HCT116 (cell line): ENCODE results near the gene PAPOLG. TPM values are rescaled to one million over a fixed set of nuclear protein-coding genes. Genes with fewer than 3 reads are reported as not detected.

Source experiments
- ATAC-seq: fragments of 200-7000 bp; cut with Tn5 transposase; 2 replicates; pipeline ENCODE4 v1.9.1; 2020; ENCODE audit warnings: mild to moderate bottlenecking, moderate library complexity
- BruUV-seq: library from RNA; stranded (reverse); fragments of 400-500 nt; replicated peaks from 2 replicates; lab custom pipeline; 2021; lab: Mats Ljungman, UMichigan
- CTCF ChIA-PET: fragments of 300-600 bp; sonication (Branson Sonifier 250); formaldehyde crosslinking; loops from one replicate; lab custom pipeline; 2021; ENCODE audit warnings: antibody characterized with exemption; lab: Charles Lee
- POLR2A ChIA-PET: fragments of 300-600, 350-600 bp; sonication (Branson Sonifier 250); formaldehyde crosslinking; loops from one replicate; lab custom pipeline; 2021; ENCODE audit warnings: antibody characterized with exemption; lab: Charles Lee
- RAD21 ChIA-PET, 2 experiments: fragments of 300-600 bp; sonication (Branson Sonifier 250); formaldehyde crosslinking; loops; one replicate each; lab custom pipeline; 2023; ENCODE audit warnings: low total read pairs in 2 of 2; ENCODE audit not compliant: uncharacterized antibody in 2 of 2, unreplicated experiment in 2 of 2, low non-redundant PET in 1 of 2; lab: Charles Lee
- DNase-seq: peaks from one replicate; pipeline ENCODE4 v3.0.0-alpha.2; 2010; ENCODE audit warnings: low read depth, low spot score
- H2AFZ ChIP-seq: fragments of 200-600 bp; shearing (Covaris generic), sonication (generic); 2 replicates; pipeline ENCODE4 v1.6.1; 2017; ENCODE audit warnings: low read depth, mixed run types, mixed read lengths, antibody characterized with exemption, low read length; ENCODE audit not compliant: poor library complexity, severe bottlenecking
- H3K27ac ChIP-seq: 2 replicates; pipeline ENCODE4 v1.5.1; 2012; ENCODE audit warnings: low read depth, low read length
- H3K27me3 ChIP-seq: fragments of 200-600 bp; sonication (generic); 2 replicates; pipeline ENCODE4 v1.6.1; 2016; ENCODE audit warnings: mixed run types, low read length, mixed read lengths; ENCODE audit not compliant: insufficient read depth
- H3K36me3 ChIP-seq, 2 experiments: fragments of 200-500 bp in 1 of 2; fragments of 200-600 bp in 1 of 2; sonication (Bioruptor generic) in 1 of 2; sonication (generic) in 1 of 2; 2 replicates each; pipeline versions ENCODE4 v1.5.1 to v1.6.1; 2014 to 2016; ENCODE audit warnings: low read length in 2 of 2, inconsistent platforms in 1 of 2, mixed read lengths in 1 of 2, mixed run types in 1 of 2; ENCODE audit not compliant: insufficient read depth in 2 of 2, control insufficient read depth in 1 of 2
- H3K4me1 ChIP-seq, 2 experiments: fragments of 200-600 bp in 1 of 2; sonication (generic) in 1 of 2; 2 replicates each; pipeline versions ENCODE4 v1.5.1 to v1.6.1; 2012 to 2017; ENCODE audit warnings: low read length in 2 of 2, inconsistent platforms in 1 of 2, mild to moderate bottlenecking in 1 of 2, mixed read lengths in 1 of 2, mixed run types in 1 of 2, moderate library complexity in 1 of 2; ENCODE audit not compliant: insufficient read depth in 2 of 2, control insufficient read depth in 1 of 2
- H3K4me2 ChIP-seq: fragments of 200-600 bp; sonication (generic); 2 replicates; pipeline ENCODE4 v1.6.1; 2017; ENCODE audit warnings: mixed run types, low read length, mixed read lengths
- H3K4me3 ChIP-seq, 2 experiments: fragments of 200-600 bp in 1 of 2; sonication (generic) in 1 of 2; replicated peaks in 1 of 2; 2 replicates each; pipeline ENCODE4 v1.5.1; 2011 to 2016; ENCODE audit warnings: low read length in 2 of 2, control low read depth in 1 of 2, low read depth in 1 of 2, mild to moderate bottlenecking in 1 of 2, mixed read lengths in 1 of 2, mixed run types in 1 of 2
- H3K79me2 ChIP-seq: fragments of 200-600 bp; sonication (generic); 2 replicates; pipeline ENCODE4 v1.6.1; 2017; ENCODE audit warnings: mild to moderate bottlenecking, mixed run types, low read length, moderate library complexity, mixed read lengths; ENCODE audit not compliant: insufficient read depth
- H3K9ac ChIP-seq: fragments of 200-600 bp; sonication (generic); 2 replicates; pipeline ENCODE4 v1.6.1; 2016; ENCODE audit warnings: low read length, mixed read lengths
- H3K9me2 ChIP-seq: fragments of 200-600 bp; sonication (generic), shearing (Covaris generic); 2 replicates; pipeline ENCODE4 v1.6.1; 2017; ENCODE audit warnings: mixed run types, mild to moderate bottlenecking, moderate library complexity; ENCODE audit not compliant: insufficient read depth
- H3K9me3 ChIP-seq, 2 experiments: fragments of 200-500 bp in 1 of 2; fragments of 200-600 bp in 1 of 2; sonication (Bioruptor generic) in 1 of 2; sonication (generic) in 1 of 2; 2 replicates each; pipeline ENCODE4 v1.6.1; 2014 to 2017; ENCODE audit warnings: low read length in 2 of 2, mixed read lengths in 2 of 2, inconsistent platforms in 1 of 2, low read depth in 1 of 2, mild to moderate bottlenecking in 1 of 2, mixed run types in 1 of 2, moderate library complexity in 1 of 2; ENCODE audit not compliant: control insufficient read depth in 1 of 2, insufficient read depth in 1 of 2
- H4K20me1 ChIP-seq: fragments of 200-600 bp; sonication (generic), shearing (Covaris generic); 2 replicates; pipeline ENCODE4 v1.6.1; 2017; ENCODE audit warnings: mixed run types, mild to moderate bottlenecking, moderate library complexity; ENCODE audit not compliant: insufficient read depth
- ATF3 ChIP-seq: IDR thresholded peaks from 2 replicates; pipeline ENCODE4 v1.6.1; 2012
- CBX3 ChIP-seq: IDR thresholded peaks from 2 replicates; pipeline ENCODE4 v1.6.1; 2012; ENCODE audit warnings: low read depth
- CEBPB ChIP-seq: IDR thresholded peaks from 2 replicates; pipeline ENCODE4 v1.6.1; 2012; ENCODE audit warnings: low read depth
- ELF1 ChIP-seq: IDR thresholded peaks from 2 replicates; pipeline ENCODE4 v1.6.1; 2012; ENCODE audit warnings: low read depth, borderline replicate concordance
- EZH2 ChIP-seq: fragments of 200-600 bp; sonication (generic); IDR thresholded peaks from 2 replicates; pipeline ENCODE4 v1.6.1; 2017; ENCODE audit warnings: antibody characterized with exemption, mixed run types
- EZH2phosphoT487 ChIP-seq: fragments of 200-600 bp; IDR thresholded peaks from 2 replicates; pipeline ENCODE4 v1.6.1; 2018; ENCODE audit warnings: antibody characterized with exemption, borderline replicate concordance
- JUND ChIP-seq: IDR thresholded peaks from 2 replicates; pipeline ENCODE4 v1.6.1; 2012
- POLR2A ChIP-seq: IDR thresholded peaks from 2 replicates; pipeline ENCODE4 v1.7.0; 2011; ENCODE audit warnings: borderline replicate concordance; ENCODE audit not compliant: insufficient read depth, insufficient read length; ENCODE audit errors: extremely low read depth
- POLR2AphosphoS5 ChIP-seq: IDR thresholded peaks from 2 replicates; pipeline ENCODE4 v1.6.1; 2011; ENCODE audit warnings: mild to moderate bottlenecking, low read depth, low read length, moderate library complexity
- RAD21 ChIP-seq: IDR thresholded peaks from 2 replicates; pipeline ENCODE4 v1.6.1; 2012; ENCODE audit warnings: low read depth, mild to moderate bottlenecking
- SIN3A ChIP-seq: IDR thresholded peaks from 2 replicates; pipeline ENCODE4 v1.6.1; 2012; ENCODE audit warnings: low read depth
- SP1 ChIP-seq: IDR thresholded peaks from 2 replicates; pipeline ENCODE4 v1.6.1; 2012; ENCODE audit warnings: low read depth
- SRF ChIP-seq: IDR thresholded peaks from 2 replicates; pipeline ENCODE4 v1.6.1; 2012; ENCODE audit warnings: low read depth
- TCF7L2 ChIP-seq: IDR thresholded peaks from 2 replicates; pipeline ENCODE4 v1.7.0; 2011; ENCODE audit warnings: borderline replicate concordance, inconsistent platforms; ENCODE audit not compliant: insufficient read depth, insufficient read length; ENCODE audit errors: extremely low read depth
- ZFX ChIP-seq: fragments of 450-650 bp; IDR thresholded peaks from 2 replicates; pipeline ENCODE4 v1.6.1; 2017
- intact Hi-C: fragments of 100-400 bp; cut with micrococcal nuclease; formaldehyde crosslinking; loops from 2 replicates; pipeline ENCODE4 v1.10.0; 2022
- total RNA-seq: library from RNA; stranded (reverse); gene quantifications from one replicate; pipeline ENCODE4 v1.2.1, GENCODE V29; 2021; ENCODE audit not compliant: unreplicated experiment
- TF ChIP-seq, protein P1 (sequence below): IDR thresholded peaks from 2 replicates; pipeline ENCODE4 v1.6.1; 2011; ENCODE audit warnings: mild to moderate bottlenecking, low read length, moderate library complexity; ENCODE audit not compliant: insufficient replicate concordance; ENCODE audit errors: extremely low read depth
- TF ChIP-seq, protein P2 (sequence below): IDR thresholded peaks from 2 replicates; pipeline ENCODE4 v1.6.1; 2012

PAPOLG gene
- total RNA-seq, 1 experiment from 2014 or later = 13.2 TPM

DNA sequence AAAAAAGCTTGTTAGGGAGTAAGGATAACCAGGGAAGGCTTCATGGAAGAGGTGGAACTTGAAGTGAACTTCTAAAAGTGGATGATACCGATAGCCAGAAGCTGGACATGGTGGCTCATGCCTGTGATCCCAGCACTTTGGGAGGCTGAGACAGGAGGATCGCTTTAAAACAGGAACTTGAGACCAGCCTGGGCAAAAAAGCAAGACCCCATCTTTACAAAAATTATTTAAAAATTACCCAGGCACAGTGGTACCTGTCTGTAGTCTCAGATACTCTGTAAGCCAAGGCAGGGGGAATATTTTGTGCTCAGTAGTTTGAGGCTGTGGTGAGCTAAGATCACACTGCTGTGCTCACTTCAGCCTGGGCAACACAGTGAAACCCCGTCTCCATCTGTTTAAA lies 10.2 kb downstream of the PAPOLG start:
- DNase-seq (no peak), ATAC-seq (no peak)
- Histone ChIP-seq H3K4me1 (peaks cover 6 to 14% of the 10 kb centered on the region in 2 experiments), H3K27me3 (no peaks in the 10 kb centered on the region), H4K20me1 (no peaks in the 10 kb centered on the region), H3K4me3 (no peak overlapping the region), H3K36me3 (peaks cover 27 to 33% of the 10 kb centered on the region in 2 experiments; a peak in 3 of 4 replicates), H3K9me2 (no peaks in the 10 kb centered on the region), H3K9ac (no peak overlapping the region), H3K9me3 (no peaks in the 10 kb centered on the region), H3K4me2 (no peak overlapping the region), H3K27ac (no peak overlapping the region), H3K79me2 (0 out of 2 replicates have a peak, but pooled peaks cover 12% of the 10 kb centered on the region), H2AFZ (no peak overlapping the region)
- intact Hi-C loops = no loop called here
- RAD21 ChIA-PET = no interaction called here
- BruUV-seq = no TSS peak
- CTCF ChIA-PET = no interaction called here
- POLR2A ChIA-PET = no interaction called here
- TF ChIP-seq RAD21 = no peak
- no peak for TF ChIP-seq EZH2
- no peak for TF ChIP-seq POLR2A
- no peak for TF ChIP-seq SIN3A
- TF ChIP-seq POLR2AphosphoS5 = no peak
- TF ChIP-seq SP1 = no peak
- no peak for TF ChIP-seq ELF1

DNA sequence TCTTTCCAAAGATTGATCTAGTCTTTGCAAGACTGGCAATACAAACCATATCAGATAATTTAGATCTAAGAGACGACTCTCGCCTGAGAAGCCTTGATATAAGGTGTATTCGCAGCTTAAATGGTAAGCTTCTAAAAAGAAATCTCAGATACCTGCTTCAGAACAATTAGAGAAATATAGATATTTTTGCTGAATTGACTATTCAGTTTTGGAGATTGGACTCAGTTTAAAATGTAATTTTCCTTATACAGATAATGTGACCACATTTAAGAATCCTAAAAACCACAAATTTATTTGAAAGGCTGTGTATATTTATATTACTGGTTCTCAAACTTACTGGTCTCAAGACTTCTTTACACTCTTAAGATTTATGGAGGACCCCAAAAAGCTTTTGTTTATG lies 15.4 kb downstream of the PAPOLG start:
- POLR2A ChIA-PET = no interaction called here

More for the DNA sequence above, 15.4 kb downstream of the PAPOLG start:
- intact Hi-C loops = no loop called here
- Histone ChIP-seq H3K36me3 (peaks cover 23 to 34% of the 10 kb centered on the region in 2 experiments), H3K27me3 (no peaks in the 10 kb centered on the region), H3K4me3 (no peak overlapping the region), H3K9ac (no peak overlapping the region), H3K9me3 (no peaks in the 10 kb centered on the region), H3K4me2 (no peak overlapping the region), H3K79me2 (0 out of 2 replicates have a peak, but pooled peaks cover 6% of the 10 kb centered on the region), H3K4me1 (no peaks in the 10 kb centered on the region), H3K9me2 (no peaks in the 10 kb centered on the region), H2AFZ (no peak overlapping the region), H3K27ac (no peak overlapping the region), H4K20me1 (no peaks in the 10 kb centered on the region)
- DNase-seq (no peak), ATAC-seq (no peak)
- CTCF ChIA-PET = interaction anchor here (0.9 kb wide), 1 partner anchor 8 kb away, joined by 3 read pairs; no protein-coding TSS in a partner anchor
- no peak for TF ChIP-seq CBX3
- no peak for TF ChIP-seq POLR2A
- TF ChIP-seq, protein P1, sequence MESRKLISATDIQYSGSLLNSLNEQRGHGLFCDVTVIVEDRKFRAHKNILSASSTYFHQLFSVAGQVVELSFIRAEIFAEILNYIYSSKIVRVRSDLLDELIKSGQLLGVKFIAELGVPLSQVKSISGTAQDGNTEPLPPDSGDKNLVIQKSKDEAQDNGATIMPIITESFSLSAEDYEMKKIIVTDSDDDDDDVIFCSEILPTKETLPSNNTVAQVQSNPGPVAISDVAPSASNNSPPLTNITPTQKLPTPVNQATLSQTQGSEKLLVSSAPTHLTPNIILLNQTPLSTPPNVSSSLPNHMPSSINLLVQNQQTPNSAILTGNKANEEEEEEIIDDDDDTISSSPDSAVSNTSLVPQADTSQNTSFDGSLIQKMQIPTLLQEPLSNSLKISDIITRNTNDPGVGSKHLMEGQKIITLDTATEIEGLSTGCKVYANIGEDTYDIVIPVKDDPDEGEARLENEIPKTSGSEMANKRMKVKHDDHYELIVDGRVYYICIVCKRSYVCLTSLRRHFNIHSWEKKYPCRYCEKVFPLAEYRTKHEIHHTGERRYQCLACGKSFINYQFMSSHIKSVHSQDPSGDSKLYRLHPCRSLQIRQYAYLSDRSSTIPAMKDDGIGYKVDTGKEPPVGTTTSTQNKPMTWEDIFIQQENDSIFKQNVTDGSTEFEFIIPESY = no peak
- no peak for TF ChIP-seq SIN3A
- no peak for TF ChIP-seq EZH2phosphoT487
- TF ChIP-seq ATF3 = no peak
- TF ChIP-seq CEBPB = no peak
- TF ChIP-seq JUND = no peak
- TF ChIP-seq SRF = no peak
- no peak for TF ChIP-seq ZFX
- no peak for TF ChIP-seq TCF7L2
- TF ChIP-seq, protein P2, sequence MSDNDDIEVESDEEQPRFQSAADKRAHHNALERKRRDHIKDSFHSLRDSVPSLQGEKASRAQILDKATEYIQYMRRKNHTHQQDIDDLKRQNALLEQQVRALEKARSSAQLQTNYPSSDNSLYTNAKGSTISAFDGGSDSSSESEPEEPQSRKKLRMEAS = no peak
- RAD21 ChIA-PET = no interaction called here
- BruUV-seq = no TSS peak
